ENCODE measurements around the gene CARD6. TPM values are rescaled to one million over a fixed set of nuclear protein-coding genes. Genes with fewer than 3 reads are reported as not detected.

The CARD6 gene
- polyA plus RNA-seq, 3 donors, result 2.5 to 2.8 (median 2.8) TPM

- no peak for DNase-seq (ENCODE audit: extremely low read depth in 1 of 11, low read depth in 9 of 11, low spot score in 4 of 11)
Observed at GRCh38 chr5:40827188-40827977, 13.8 kb upstream of the CARD6 start.

GRCh38 chr5:40828021-40828631, 13.0 kb upstream of the CARD6 start:
- no peak for DNase-seq (ENCODE audit: extremely low read depth in 1 of 11, low read depth in 9 of 11, low spot score in 4 of 11)

GRCh38 chr5:40828690-40829661, 12.2 kb upstream of the CARD6 start:
- DNase-seq (ENCODE audit: extremely low read depth in 1 of 11, low read depth in 9 of 11, low spot score in 4 of 11), result no peak

- DNase-seq (ENCODE audit: extremely low read depth in 1 of 11, low read depth in 9 of 11, low spot score in 4 of 11), result no peak
Observed at GRCh38 chr5:40829748-40830533, 11.2 kb upstream of the CARD6 start.

GRCh38 chr5:40831346-40832210, 9.6 kb upstream of the CARD6 start:
- no peak for DNase-seq (ENCODE audit: extremely low read depth in 1 of 11, low read depth in 9 of 11, low spot score in 4 of 11)

GRCh38 chr5:40832345-40832744, 8.8 kb upstream of the CARD6 start:
- no peak for DNase-seq (ENCODE audit: extremely low read depth in 1 of 11, low read depth in 9 of 11, low spot score in 4 of 11)

- DNase-seq (ENCODE audit: extremely low read depth in 1 of 11, low read depth in 9 of 11, low spot score in 4 of 11), result no peak
Observed at GRCh38 chr5:40833712-40834229, 7.4 kb upstream of the CARD6 start.

- DNase-seq (ENCODE audit: extremely low read depth in 1 of 11, low read depth in 9 of 11, low spot score in 4 of 11), result peak in 4 of 11 donors; percentile 8 to 35 (median 21)
Observed at GRCh38 chr5:40834391-40834848, 6.7 kb upstream of the CARD6 start.

GRCh38 chr5:40834849-40835787, 6.0 kb upstream of the CARD6 start, which contains the start of gene RPL37:
Gene RPL37, minus strand, starts transcription at chr5:40835222. Its CDS starts 37 bp downstream, at chr5:40835185.
- DNase-seq (ENCODE audit: extremely low read depth in 1 of 11, low read depth in 9 of 11, low spot score in 4 of 11), result peak; percentile 87 to 96 (median 93)

GRCh38 chr5:40838086-40838485, 3.1 kb upstream of the CARD6 start:
- DNase-seq (ENCODE audit: extremely low read depth in 1 of 11, low read depth in 9 of 11, low spot score in 4 of 11), result no peak

GRCh38 chr5:40842351-40842750, 1.2 kb downstream of the CARD6 start:
- DNase-seq (ENCODE audit: extremely low read depth in 1 of 11, low read depth in 9 of 11, low spot score in 4 of 11), result no peak

GRCh38 chr5:40844565-40844964, 3.4 kb downstream of the CARD6 start:
- DNase-seq (ENCODE audit: extremely low read depth in 1 of 11, low read depth in 9 of 11, low spot score in 4 of 11), result no peak

GRCh38 chr5:40846371-40846770, 5.2 kb downstream of the CARD6 start:
- no peak for DNase-seq (ENCODE audit: extremely low read depth in 1 of 11, low read depth in 9 of 11, low spot score in 4 of 11)

- no peak for DNase-seq (ENCODE audit: extremely low read depth in 1 of 11, low read depth in 9 of 11, low spot score in 4 of 11)
Observed at GRCh38 chr5:40847525-40847924, 6.4 kb downstream of the CARD6 start.

GRCh38 chr5:40853632-40854192, 12.5 kb downstream of the CARD6 start:
- DNase-seq (ENCODE audit: extremely low read depth in 1 of 11, low read depth in 9 of 11, low spot score in 4 of 11), result no peak

- no peak for DNase-seq (ENCODE audit: extremely low read depth in 1 of 11, low read depth in 9 of 11, low spot score in 4 of 11)
Observed at GRCh38 chr5:40860711-40861110, 19.5 kb downstream of the CARD6 start.

All from renal cortex interstitium (tissue), 11 donors.